DOHH2 (cell line): ENCODE results near the gene NMT2.

Experiments used
- H3F3A ChIP-seq: fragments of 200-600 bp; sonication (generic), shearing (Covaris generic); 2 replicates; pipeline ENCODE4 v1.6.0; 2016; ENCODE audit warnings: antibody characterized with exemption, mild to moderate bottlenecking; ENCODE audit not compliant: control insufficient read depth, insufficient read depth
- H3K27ac ChIP-seq: fragments of 200-600 bp; sonication (generic); 2 replicates; pipeline ENCODE4 v1.5.1; 2014; ENCODE audit warnings: low read depth, mild to moderate bottlenecking, low read length, moderate library complexity
- H3K27me3 ChIP-seq: fragments of 200-600 bp; sonication (generic); 2 replicates; pipeline ENCODE4 v1.6.1; 2014; ENCODE audit warnings: mild to moderate bottlenecking, low read length, mixed read lengths; ENCODE audit not compliant: control insufficient read depth
- H3K36me3 ChIP-seq: fragments of 200-600 bp; sonication (generic); 2 replicates; pipeline ENCODE4 v1.6.1; 2014; ENCODE audit warnings: mild to moderate bottlenecking, low read length, moderate library complexity, mixed read lengths; ENCODE audit not compliant: control insufficient read depth
- H3K4me1 ChIP-seq: fragments of 200-600 bp; sonication (generic); 2 replicates; pipeline ENCODE4 v1.6.1; 2014; ENCODE audit warnings: mild to moderate bottlenecking, low read length, mixed read lengths; ENCODE audit not compliant: control insufficient read depth
- H3K4me2 ChIP-seq: fragments of 200-600 bp; sonication (generic); 2 replicates; pipeline ENCODE4 v1.6.0; 2014; ENCODE audit warnings: mild to moderate bottlenecking, low read length, moderate library complexity
- H3K4me3 ChIP-seq: fragments of 200-600 bp; sonication (generic); 2 replicates; pipeline ENCODE4 v1.5.1; 2014; ENCODE audit warnings: mild to moderate bottlenecking, low read length, mixed read lengths
- H3K79me2 ChIP-seq: fragments of 200-600 bp; sonication (generic); 2 replicates; pipeline ENCODE4 v1.6.1; 2014; ENCODE audit warnings: mild to moderate bottlenecking, low read length, mixed read lengths; ENCODE audit not compliant: control insufficient read depth
- H3K9me2 ChIP-seq: fragments of 200-600 bp; sonication (generic); replicated peaks from 2 replicates; pipeline ENCODE4 v1.6.1; 2014; ENCODE audit warnings: mild to moderate bottlenecking, low read length, mixed read lengths; ENCODE audit not compliant: control insufficient read depth
- H3K9me3 ChIP-seq: fragments of 200-600 bp; sonication (generic); 2 replicates; pipeline ENCODE4 v1.6.1; 2014; ENCODE audit warnings: antibody characterized with exemption, low read length, mixed read lengths; ENCODE audit not compliant: control insufficient read depth, insufficient read depth
- H4K20me1 ChIP-seq: fragments of 200-600 bp; sonication (generic); 2 replicates; pipeline ENCODE4 v1.6.0; 2014; ENCODE audit warnings: low read depth, mild to moderate bottlenecking, antibody characterized with exemption, low read length, moderate library complexity; ENCODE audit not compliant: control insufficient read depth, insufficient read depth
- CTCF ChIP-seq: fragments of 200-600 bp; sonication (generic); IDR thresholded peaks from one replicate; pipeline ENCODE4 v1.5.1; 2014; ENCODE audit warnings: antibody characterized with exemption, mild to moderate bottlenecking, low read depth, low read length; ENCODE audit not compliant: poor library complexity, severe bottlenecking
- EZH2phosphoT487 ChIP-seq: fragments of 200-600 bp; sonication (generic); IDR thresholded peaks from 2 replicates; pipeline ENCODE4 v1.6.1; 2017; ENCODE audit warnings: borderline replicate concordance, mild to moderate bottlenecking, antibody characterized with exemption, low read length, moderate library complexity, mixed read lengths

The NMT2 gene

DNA sequence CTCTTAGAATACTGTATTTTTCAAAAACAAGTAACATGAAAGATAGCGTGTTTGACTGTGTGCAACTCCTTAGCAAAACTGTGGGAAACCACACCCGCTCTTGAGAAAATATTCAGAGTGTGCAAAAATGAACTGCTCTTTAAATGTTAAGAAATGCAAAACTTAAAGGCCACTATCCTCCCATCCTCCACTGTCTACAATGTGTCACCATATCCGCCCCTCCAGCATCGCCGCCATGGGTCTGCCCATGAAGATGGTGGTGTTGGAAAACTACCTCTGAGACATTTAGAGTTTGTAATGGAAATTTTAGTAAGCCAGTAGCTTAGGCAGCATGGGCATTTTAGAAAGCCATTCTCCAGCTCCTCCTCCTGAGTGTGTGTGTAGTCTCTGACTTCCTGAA lies 20.1 kb upstream of the NMT2 start:
- Histone ChIP-seq H3K4me2 (no peak overlapping the region), H3K79me2 (no peaks in the 10 kb centered on the region), H3K9me2 (no peaks in the 10 kb centered on the region), H3K36me3 (no peaks in the 10 kb centered on the region), H3F3A (no peaks in the 10 kb centered on the region), H3K9me3 (no peaks in the 10 kb centered on the region), H3K4me3 (no peak overlapping the region), H4K20me1 (no peaks in the 10 kb centered on the region), H3K27me3 (no peaks in the 10 kb centered on the region), H3K4me1 (peaks cover 4% of the 10 kb centered on the region; the same call in 1 of the 2 replicates), H3K27ac (no peak overlapping the region)
- TF ChIP-seq EZH2phosphoT487 (no peak), CTCF (no peak)

DNA sequence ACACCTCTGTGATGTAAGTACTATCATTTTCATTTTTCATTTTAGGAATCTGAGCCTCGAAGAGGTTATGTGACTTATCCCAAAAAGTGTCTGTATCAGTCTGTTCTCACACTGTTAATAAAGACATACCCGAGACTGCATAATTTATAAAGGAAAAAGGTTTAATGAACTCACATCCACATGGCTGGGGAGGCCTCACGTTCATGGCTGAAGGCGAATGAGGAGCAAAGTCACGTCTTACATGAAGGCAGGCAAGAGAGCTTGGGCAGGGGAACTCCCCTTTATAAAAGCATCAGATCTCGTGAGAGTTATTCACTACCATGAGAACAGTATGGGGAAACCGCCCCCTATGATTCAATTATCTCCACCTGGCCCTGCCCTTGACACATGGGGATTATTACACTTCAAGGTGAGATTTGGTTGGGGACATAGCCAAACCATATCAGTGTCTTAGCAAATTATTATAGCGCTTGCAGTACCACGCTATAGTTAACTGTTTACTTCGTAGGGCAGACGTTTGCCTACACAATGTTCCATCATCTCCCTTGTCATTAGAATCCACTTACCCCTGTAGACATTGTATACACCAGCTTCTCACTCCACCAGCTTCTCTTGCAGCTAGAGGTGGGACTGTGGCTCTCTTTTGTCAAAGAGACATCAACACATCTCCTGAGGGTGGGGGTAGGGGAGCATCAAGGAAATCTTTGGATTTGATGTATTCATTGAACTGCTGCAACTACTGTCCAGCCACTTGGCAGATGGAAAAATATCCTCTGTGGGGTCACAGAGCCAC lies 15.4 kb upstream of the NMT2 start:
- no peak overlapping the region for H3K4me3 ChIP-seq
- 0 out of 2 replicates have a peak, but pooled peaks cover 2% of the 10 kb centered on the region for H3K27me3 ChIP-seq
- no peak overlapping the region for H3K27ac ChIP-seq
- H3K79me2 ChIP-seq: no peaks in the 10 kb centered on the region
- no peaks in the 10 kb centered on the region for H3K36me3 ChIP-seq
- H3K9me2 ChIP-seq: no peaks in the 10 kb centered on the region
- H3K4me1 ChIP-seq: no peaks in the 10 kb centered on the region
- H4K20me1 ChIP-seq: no peaks in the 10 kb centered on the region
- TF ChIP-seq EZH2phosphoT487 (no peak), CTCF (no peak)
- no peaks in the 10 kb centered on the region for H3F3A ChIP-seq
- no peak overlapping the region for H3K4me2 ChIP-seq
- H3K9me3 ChIP-seq: no peaks in the 10 kb centered on the region

GRCh38 chr10:15182540-15183207 lies 14.2 kb upstream of the NMT2 start:
- Histone ChIP-seq H3K4me3 (no peak overlapping the region), H3K36me3 (no peaks in the 10 kb centered on the region), H3K27me3 (0 out of 2 replicates have a peak, but pooled peaks cover 2% of the 10 kb centered on the region), H3K9me2 (no peaks in the 10 kb centered on the region), H3K4me1 (no peaks in the 10 kb centered on the region), H3K27ac (no peak overlapping the region), H3K4me2 (no peak overlapping the region), H3F3A (no peaks in the 10 kb centered on the region), H4K20me1 (no peaks in the 10 kb centered on the region), H3K9me3 (no peaks in the 10 kb centered on the region), H3K79me2 (no peaks in the 10 kb centered on the region)
- TF ChIP-seq CTCF (no peak), EZH2phosphoT487 (no peak)
